GM21515 (cell line): Measurements from ENCODE around the gene SMPDL3A.

Source experiments
- ATAC-seq: cut with Tn5 transposase; IDR thresholded peaks from one replicate; pipeline ENCODE4 v1.9.1; 2021; ENCODE audit not compliant: unreplicated experiment

The SMPDL3A gene

DNA sequence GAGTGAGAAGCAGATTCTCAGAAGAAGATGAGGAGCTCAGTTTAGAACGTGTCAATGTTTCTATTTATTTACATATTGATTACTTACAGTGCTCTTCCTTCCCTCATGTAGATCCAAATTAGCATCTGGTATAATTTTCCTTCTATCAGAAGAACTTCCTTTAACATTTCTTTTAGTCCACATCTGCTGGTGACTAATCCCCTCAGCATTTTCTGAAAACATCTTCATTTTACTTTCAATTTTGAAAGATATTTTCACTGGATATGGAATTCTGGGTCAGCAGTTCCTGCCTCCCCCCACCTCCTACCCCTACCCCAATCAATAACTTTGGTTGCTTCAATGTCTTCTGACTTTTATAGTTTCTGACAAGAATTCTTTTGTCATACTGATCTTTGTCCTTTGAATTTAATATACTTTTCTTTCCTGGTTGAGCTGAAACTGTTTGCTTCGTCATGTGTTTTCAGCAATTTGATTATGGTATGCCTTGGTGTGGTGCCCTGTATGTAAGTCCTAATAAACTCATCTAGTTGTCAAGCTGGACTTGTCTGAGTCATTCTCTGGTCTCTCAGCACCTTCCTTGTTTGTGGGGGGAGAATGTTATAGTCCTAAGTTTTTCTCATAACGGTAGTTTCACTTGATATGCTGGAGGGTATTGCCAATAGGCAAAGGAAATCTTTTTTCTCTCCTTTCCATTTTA, 57.0 kb downstream of the SMPDL3A start:
- no peak for ATAC-seq

- ATAC-seq: peak; percentile 77
Measured at GRCh38 chr6:122853259-122853995, 64.4 kb downstream of the SMPDL3A start.
